ENCODE measurements around the gene PCSK9. TPM values are rescaled to one million over a fixed set of nuclear protein-coding genes. Genes with fewer than 3 reads are reported as not detected.

The PCSK9 gene
- total and polyA plus RNA-seq, 2 experiments from 2014 or later = 77.6 to 327 TPM

- TF ChIP-seq ZNF462 (CRISPR knock-in tag; IDR thresholded peaks at IDR 0.05) = no peak
- TF ChIP-seq EZH2 (IDR thresholded peaks at IDR 0.05; ENCODE audit: low read depth, unreplicated experiment) = no peak
- TF ChIP-seq ETS1 (IDR thresholded peaks at IDR 0.05) = no peak
- TF ChIP-seq STAT1 (IDR thresholded peaks at IDR 0.05; ENCODE audit: unreplicated experiment) = no peak
- TF ChIP-seq ZNF331 (CRISPR knock-in tag; IDR thresholded peaks at IDR 0.05; ENCODE audit: low read depth) = no peak
- no peak for TF ChIP-seq CREB1 (CRISPR knock-in tag; IDR thresholded peaks at IDR 0.05; ENCODE audit: low read depth)
- TF ChIP-seq ZNF114 (CRISPR knock-in tag; IDR thresholded peaks at IDR 0.05) = no peak
- no peak for TF ChIP-seq JUNB (IDR thresholded peaks at IDR 0.05; ENCODE audit: unreplicated experiment)
Observed at GRCh38 chr1:55040933-55041494, 1.7 kb downstream of the PCSK9 start (continued).

GRCh38 chr1:55041613-55042012 lies 2.3 kb downstream of the PCSK9 start:
- Histone ChIP-seq H3K27ac (ENCODE audit: low read depth) (no peak overlapping the region), H3K9me2 (ENCODE audit: insufficient read depth) (no peaks in the 10 kb centered on the region), H3K79me2 (replicated peaks; ENCODE audit: insufficient read depth) (peaks cover 82% of the 10 kb centered on the region), H2AFZ (no peak overlapping the region), H3K4me1 (ENCODE audit: insufficient read depth) (peaks cover 54% of the 10 kb centered on the region), H4K20me1 (replicated peaks; ENCODE audit: insufficient read depth) (peaks cover 51% of the 10 kb centered on the region), H3F3A (replicated peaks; ENCODE audit: low read depth) (0 out of 2 replicates have a peak, but pooled peaks cover 8% of the 10 kb centered on the region), H3K27me3 (ENCODE audit: insufficient read depth) (peaks cover 37% of the 10 kb centered on the region), H3K36me3 (ENCODE audit: insufficient read depth) (peaks cover 29% of the 10 kb centered on the region), H3K4me3 (peak overlapping the region; percentile 91), H3K4me2 (peak overlapping the region; percentile 94)
- Mint-ChIP-seq H3K9me3 (no peaks in the 10 kb centered on the region), H3K4me3 (peak overlapping the region; percentile 85; the same call in 2 of the 3 replicates), H3K36me3 (ENCODE audit: low read depth) (peaks cover 28% of the 10 kb centered on the region), H3K27ac (no peak overlapping the region), H3K4me1 (peaks cover 32% of the 10 kb centered on the region), H3K27me3 (ENCODE audit: insufficient read depth, low read depth, poor library complexity) (peaks cover 41% of the 10 kb centered on the region)
- no peak for TF ChIP-seq POLR2AphosphoS5 (IDR thresholded peaks at IDR 0.05; ENCODE audit: low read depth)
- TF ChIP-seq EZH2 (IDR thresholded peaks at IDR 0.05; ENCODE audit: low read depth, unreplicated experiment) = no peak
- no peak for TF ChIP-seq NANOG (IDR thresholded peaks at IDR 0.05; ENCODE audit: borderline replicate concordance)
- no peak for DNase-seq (ENCODE audit: low spot score)
- ATAC-seq = no peak
